ENCODE data around the gene KCNN3.
A peak's percentile ranks its signal among the peaks of the same experiment; 100 is the strongest.

KCNN3 gene

DNA sequence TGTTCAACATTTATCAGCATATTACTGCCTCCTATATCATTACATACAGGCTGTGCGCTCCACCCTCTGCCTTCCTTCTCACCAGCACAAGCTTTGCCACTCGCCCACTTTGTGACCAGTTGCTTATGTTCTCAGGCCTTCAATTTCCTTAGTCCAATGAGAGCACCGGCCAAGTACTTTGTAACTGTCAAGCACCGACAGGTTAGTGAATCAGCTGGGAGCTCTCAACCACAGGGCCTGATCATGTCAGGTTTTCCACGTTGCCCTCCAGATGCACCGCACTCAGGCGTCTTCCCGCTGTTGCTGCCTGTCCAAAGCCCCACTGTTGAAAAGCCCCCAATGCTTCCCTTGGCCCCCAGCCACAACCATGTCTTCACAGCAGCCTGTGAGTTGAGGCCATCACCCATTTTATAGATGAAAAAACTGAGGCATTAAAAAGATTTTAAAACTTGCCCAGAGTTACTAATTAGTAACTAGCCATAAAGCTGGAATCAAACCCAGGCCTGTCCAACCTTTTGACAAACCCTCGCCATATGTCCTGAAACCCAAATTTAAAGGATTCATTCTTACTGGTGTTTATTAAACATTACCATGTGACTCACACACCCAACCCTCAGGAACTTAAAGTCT lies 3.4 kb upstream of the KCNN3 start:
- H3K4me3 ChIP-seq (ENCODE audit: control insufficient read depth, low read depth, low read length): no peak overlapping the region
- no peak for DNase-seq (ENCODE audit: low read depth)
- TF ChIP-seq, protein P1, sequence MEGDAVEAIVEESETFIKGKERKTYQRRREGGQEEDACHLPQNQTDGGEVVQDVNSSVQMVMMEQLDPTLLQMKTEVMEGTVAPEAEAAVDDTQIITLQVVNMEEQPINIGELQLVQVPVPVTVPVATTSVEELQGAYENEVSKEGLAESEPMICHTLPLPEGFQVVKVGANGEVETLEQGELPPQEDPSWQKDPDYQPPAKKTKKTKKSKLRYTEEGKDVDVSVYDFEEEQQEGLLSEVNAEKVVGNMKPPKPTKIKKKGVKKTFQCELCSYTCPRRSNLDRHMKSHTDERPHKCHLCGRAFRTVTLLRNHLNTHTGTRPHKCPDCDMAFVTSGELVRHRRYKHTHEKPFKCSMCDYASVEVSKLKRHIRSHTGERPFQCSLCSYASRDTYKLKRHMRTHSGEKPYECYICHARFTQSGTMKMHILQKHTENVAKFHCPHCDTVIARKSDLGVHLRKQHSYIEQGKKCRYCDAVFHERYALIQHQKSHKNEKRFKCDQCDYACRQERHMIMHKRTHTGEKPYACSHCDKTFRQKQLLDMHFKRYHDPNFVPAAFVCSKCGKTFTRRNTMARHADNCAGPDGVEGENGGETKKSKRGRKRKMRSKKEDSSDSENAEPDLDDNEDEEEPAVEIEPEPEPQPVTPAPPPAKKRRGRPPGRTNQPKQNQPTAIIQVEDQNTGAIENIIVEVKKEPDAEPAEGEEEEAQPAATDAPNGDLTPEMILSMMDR (conservative IDR thresholded peaks at IDR 0.05; ENCODE audit: control insufficient read depth, insufficient read depth, low read depth, low read length): no peak

DNA sequence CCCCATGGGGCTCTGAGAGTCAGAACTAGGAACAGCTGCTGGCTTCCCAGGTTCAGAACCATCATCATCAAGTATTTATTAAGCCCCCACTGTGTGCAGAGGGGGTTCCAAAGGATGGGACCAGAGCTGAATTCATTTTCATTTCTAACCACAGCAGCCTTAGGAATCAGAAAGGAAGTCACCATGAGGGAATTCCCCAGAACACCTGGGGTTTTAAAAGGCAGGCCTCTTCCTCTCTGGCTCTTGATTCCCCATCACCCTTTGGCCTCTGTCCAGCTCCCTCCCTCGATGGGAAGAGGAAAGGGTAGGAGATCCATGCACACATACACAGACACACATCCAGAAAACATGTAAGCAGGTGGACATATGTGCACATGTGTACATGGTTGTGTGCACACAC lies 1.3 kb upstream of the KCNN3 start:
- DNase-seq (ENCODE audit: low read depth): no peak
- no peak overlapping the region for H3K4me3 ChIP-seq (ENCODE audit: control insufficient read depth, low read depth, low read length)
- TF ChIP-seq, protein P1 (conservative IDR thresholded peaks at IDR 0.05; ENCODE audit: control insufficient read depth, insufficient read depth, low read depth, low read length): no peak

DNA sequence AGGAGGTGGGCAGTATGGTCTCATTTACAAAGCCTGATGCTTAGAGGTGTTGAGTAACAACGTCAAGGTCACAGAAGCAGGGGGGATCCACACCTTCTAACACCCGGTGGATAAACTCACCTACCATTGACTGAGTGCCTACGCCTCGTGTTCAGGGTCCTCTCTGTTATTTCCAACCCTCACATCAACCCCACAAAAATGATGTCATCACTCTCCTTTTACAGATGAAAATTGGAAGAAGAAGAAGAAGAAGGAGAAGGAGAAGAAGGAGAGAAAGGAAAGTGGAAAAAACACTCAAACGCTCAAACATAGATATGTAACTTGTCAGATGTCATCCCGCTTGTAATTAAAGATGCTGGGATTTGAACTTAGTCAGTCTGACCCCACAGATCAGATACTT lies 653 bp upstream of the KCNN3 start:
- TF ChIP-seq, protein P1 (conservative IDR thresholded peaks at IDR 0.05; ENCODE audit: control insufficient read depth, insufficient read depth, low read depth, low read length): no peak
- H3K4me3 ChIP-seq (ENCODE audit: control insufficient read depth, low read depth, low read length): no peak overlapping the region
- DNase-seq (ENCODE audit: low read depth): no peak

DNA sequence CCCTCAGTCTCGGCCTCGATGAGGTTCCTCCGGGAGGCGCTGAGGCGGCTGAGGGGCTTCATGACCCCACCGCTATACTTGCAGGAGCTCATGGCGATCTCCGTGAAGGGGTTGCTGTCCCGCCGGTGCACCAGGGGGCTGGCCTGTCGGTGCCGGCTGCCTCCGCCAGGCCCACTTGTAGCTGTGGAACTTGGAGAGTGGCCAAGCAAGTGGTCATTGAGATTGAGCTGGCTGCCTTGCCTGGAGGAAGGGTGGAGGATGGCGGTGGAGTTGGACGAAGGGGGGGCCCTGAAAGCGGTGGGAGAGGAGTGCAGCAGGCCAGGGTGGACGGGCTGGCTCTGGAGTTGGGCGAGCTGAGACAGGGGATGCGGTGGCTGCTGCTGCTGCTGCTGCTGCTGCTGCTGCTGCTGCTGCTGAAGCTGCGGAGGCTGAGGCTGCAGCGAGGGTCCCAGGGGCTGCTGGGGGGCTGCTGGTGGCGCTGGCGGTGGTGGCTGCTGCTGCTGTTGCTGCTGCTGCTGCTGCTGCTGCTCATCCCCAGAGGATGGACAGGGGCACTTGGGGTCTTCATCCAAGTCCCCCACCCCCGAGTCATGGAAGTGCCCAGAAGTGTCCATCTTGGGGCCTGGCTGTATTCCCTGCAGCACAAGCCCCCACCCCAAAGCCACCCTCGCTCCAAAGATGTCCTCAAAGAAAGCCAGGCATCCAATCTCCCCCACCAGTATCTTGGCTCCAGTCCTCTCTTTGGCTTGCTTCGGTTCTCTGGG lies 548 bp downstream of the KCNN3 start:
- TF ChIP-seq, protein P1 (conservative IDR thresholded peaks at IDR 0.05; ENCODE audit: control insufficient read depth, insufficient read depth, low read depth, low read length): no peak
- peak; percentile 30 for DNase-seq (ENCODE audit: low read depth)
- H3K4me3 ChIP-seq (ENCODE audit: control insufficient read depth, low read depth, low read length): no peak overlapping the region

DNA sequence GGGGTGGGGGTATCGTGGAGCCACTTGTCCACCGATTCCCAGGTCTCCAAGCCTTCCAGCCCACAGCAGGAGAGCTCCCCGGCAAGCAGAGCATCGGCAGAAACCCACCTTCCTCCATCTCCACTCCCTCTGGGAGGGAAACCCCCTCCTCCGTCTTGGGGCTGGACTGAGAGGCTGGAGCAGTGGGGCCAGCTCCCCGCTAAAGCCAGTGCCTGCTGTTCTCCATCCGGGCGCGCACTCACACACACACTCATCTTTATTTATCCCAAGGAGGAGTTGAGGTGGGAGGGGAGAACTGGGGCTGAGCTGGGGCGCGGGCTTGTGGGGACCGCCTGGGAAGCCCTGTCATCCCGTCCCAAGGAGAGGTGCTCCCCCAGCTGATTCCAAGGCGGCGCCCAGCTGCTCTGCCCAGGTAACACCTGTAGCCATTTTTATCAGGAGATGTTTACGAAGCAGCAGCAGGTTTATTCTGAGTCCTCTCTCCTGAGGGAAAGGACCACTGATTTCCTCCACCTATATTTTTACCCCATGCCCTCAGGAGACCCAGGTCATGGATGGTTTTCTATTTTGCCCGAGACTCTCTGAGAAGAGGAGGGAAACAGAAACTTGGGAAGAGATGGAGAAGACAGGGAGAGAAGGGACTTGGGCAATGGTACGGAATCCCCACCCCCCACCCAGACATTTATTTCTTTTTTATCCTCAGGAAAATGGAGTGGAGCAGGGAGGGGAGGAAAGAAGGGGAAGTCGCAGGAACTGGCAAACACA lies 2.1 kb downstream of the KCNN3 start:
- H3K4me3 ChIP-seq (ENCODE audit: control insufficient read depth, low read depth, low read length): no peak overlapping the region
- TF ChIP-seq, protein P1 (conservative IDR thresholded peaks at IDR 0.05; ENCODE audit: control insufficient read depth, insufficient read depth, low read depth, low read length): no peak
- no peak for DNase-seq (ENCODE audit: low read depth)

DNA sequence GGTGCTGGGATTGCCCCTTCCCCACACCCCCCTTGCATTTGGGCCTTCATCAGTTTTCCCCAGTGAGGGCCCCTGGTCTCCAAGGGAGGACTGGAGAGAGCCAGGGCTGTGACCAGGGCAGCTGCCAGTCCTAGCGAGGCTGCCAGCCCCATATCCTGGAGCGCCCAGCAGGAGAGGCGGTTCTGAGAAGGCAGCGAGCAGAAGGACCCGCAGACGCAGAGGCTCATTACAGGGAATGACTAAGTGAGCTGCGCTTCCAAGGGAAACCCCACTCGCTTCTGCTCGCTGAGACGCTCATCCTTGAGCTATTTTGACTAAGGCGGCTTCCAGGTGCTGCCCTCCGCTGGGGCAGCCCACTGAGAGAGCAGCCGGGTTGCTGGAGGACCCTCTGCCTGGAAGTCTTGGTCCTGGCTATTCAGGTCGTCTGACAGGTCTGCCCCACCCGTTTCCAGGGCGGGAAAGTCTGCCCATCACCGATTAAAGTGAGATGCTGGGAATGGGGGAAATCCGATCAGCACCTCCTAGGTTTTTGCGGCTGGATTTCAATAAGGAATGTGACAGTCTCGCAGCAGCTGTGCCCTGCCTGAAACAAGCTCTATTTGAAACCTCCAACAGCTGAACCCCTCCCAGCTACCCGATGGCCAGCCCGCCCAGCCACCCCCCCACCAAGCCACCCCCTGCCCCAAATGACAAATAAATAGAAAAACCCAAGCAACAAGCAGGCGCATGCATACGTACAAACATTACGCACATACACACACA lies 2.8 kb downstream of the KCNN3 start:
- DNase-seq (ENCODE audit: low read depth): peak; percentile 45
- H3K4me3 ChIP-seq (ENCODE audit: control insufficient read depth, low read depth, low read length): no peak overlapping the region
- TF ChIP-seq, protein P1 (conservative IDR thresholded peaks at IDR 0.05; ENCODE audit: control insufficient read depth, insufficient read depth, low read depth, low read length): no peak
